Lower leg skin (tissue), 4 donors: ENCODE results near the gene ZNF385C. TPM values are rescaled to one million over a fixed set of nuclear protein-coding genes. Genes with fewer than 3 reads are reported as not detected.

Experiments
- DNase-seq, 2 donors: peaks; one replicate each; pipeline ENCODE4 v3.0.0-alpha.2; 2019; ENCODE audit warnings: low spot score in 2 of 2
- H3K4me3 ChIP-seq: fragments of 200-600 bp; sonication (generic); 2 replicates; pipeline ENCODE4 v1.5.1; 2017; ENCODE audit warnings: mild to moderate bottlenecking, low read depth; ENCODE audit not compliant: poor library complexity, severe bottlenecking
- CTCF ChIP-seq, 3 donors: fragments of 450-650 bp; IDR thresholded peaks; one replicate each; pipeline ENCODE4 v1.5.1; 2016; ENCODE audit warnings: antibody characterized with exemption in 3 of 3, mild to moderate bottlenecking in 3 of 3, moderate library complexity in 2 of 3
- POLR2A ChIP-seq, 2 donors: fragments of 450-650 bp; IDR thresholded peaks; one replicate each; pipeline ENCODE4 v1.6.1; 2016 to 2017; ENCODE audit warnings: antibody characterized with exemption in 2 of 2, mild to moderate bottlenecking in 1 of 2, moderate library complexity in 1 of 2
- WGBS, 2 donors: methylation state at CpG; one replicate each; pipeline ENCODE4 v1.1.5; 2018; 5-methylcytosine and 5-hydroxymethylcytosine counted together
- intact Hi-C: fragments of 100-400 bp; cut with DNase I; formaldehyde crosslinking; loops from one replicate; pipeline ENCODE4 v1.15.0; 2023; ENCODE audit warnings: low total_unique reads
- total RNA-seq, 4 donors: library from RNA; depleted of rRNA; stranded (reverse); fragments of >200 nt; gene quantifications; one replicate each; pipeline ENCODE4 v1.1.0, GENCODE V29; 2016

ZNF385C gene
- total RNA-seq, 4 donors from 2014 or later: 0.29 to 1.3 TPM; not detected in 2

GRCh38 chr17:42098730-42099399 lies 592 bp upstream of the ZNF385C start:
- H3K4me3 ChIP-seq: no peak overlapping the region
- intact Hi-C loops: no loop called here

GRCh38 chr17:42096360-42097111 lies 1.7 kb downstream of the ZNF385C start:
- no peak for TF ChIP-seq CTCF (IDR thresholded peaks at IDR 0.05)
- TF ChIP-seq POLR2A (IDR thresholded peaks at IDR 0.05): no peak
- intact Hi-C loops: no loop called here
- no peak overlapping the region for H3K4me3 ChIP-seq
- DNase-seq: no peak
- 67 to 70% methylated on average over 8 of the region's 8 CpGs for WGBS, 2 donors

More at GRCh38 chr17:42098730-42099399, 592 bp upstream of the ZNF385C start:
- no peak for TF ChIP-seq CTCF (IDR thresholded peaks at IDR 0.05)
- TF ChIP-seq POLR2A (IDR thresholded peaks at IDR 0.05): no peak
- no peak for DNase-seq
- 68 to 73% methylated on average over 14 of the region's 14 CpGs for WGBS, 2 donors

- intact Hi-C loops: no loop called here
- DNase-seq: no peak
- TF ChIP-seq POLR2A (IDR thresholded peaks at IDR 0.05): no peak
- no peak for TF ChIP-seq CTCF (IDR thresholded peaks at IDR 0.05)
- 90% methylated on average over 12 of the region's 12 CpGs for WGBS, 2 donors
- no peak overlapping the region for H3K4me3 ChIP-seq
Measured at GRCh38 chr17:42094375-42095069, 3.8 kb downstream of the ZNF385C start.

GRCh38 chr17:42092939-42093338 lies 5.3 kb downstream of the ZNF385C start:
- TF ChIP-seq POLR2A (IDR thresholded peaks at IDR 0.05) (no peak), CTCF (IDR thresholded peaks at IDR 0.05) (no peak)
- no peak for DNase-seq
- intact Hi-C loops: no loop called here
- 58 to 60% methylated on average over 6 of the region's 6 CpGs for WGBS, 2 donors
- H3K4me3 ChIP-seq: no peak overlapping the region

- intact Hi-C loops: no loop called here
- WGBS, 2 donors: 82 to 90% methylated on average over 8 of the region's 8 CpGs
- TF ChIP-seq POLR2A (IDR thresholded peaks at IDR 0.05) (no peak), CTCF (IDR thresholded peaks at IDR 0.05) (no peak)
- no peak for DNase-seq
- no peak overlapping the region for H3K4me3 ChIP-seq
Measured at GRCh38 chr17:42090964-42091790, 7.1 kb downstream of the ZNF385C start.
